SK-N-SH (cell line): ENCODE results near the gene JPT2. TPM values are rescaled to one million over a fixed set of nuclear protein-coding genes. Genes with fewer than 3 reads are reported as not detected.

Experiments used
- CTCF ChIA-PET: fragments of 300-600, 350-600 bp; formaldehyde crosslinking; extraction: SDS; loops from one replicate; lab custom pipeline; 2021; lab: Yijun Ruan, JAX
- POLR2A ChIA-PET: fragments of 350-600 bp; sonication (Branson Sonifier 250); formaldehyde crosslinking; extraction: SDS; loops from one replicate; lab custom pipeline; 2020; ENCODE audit warnings: antibody characterized with exemption, inconsistent platforms; lab: Yijun Ruan, JAX
- DNase-seq: peaks from one replicate; pipeline ENCODE4 v3.0.0; 2012
- H2AFZ ChIP-seq: fragments of 200-600 bp; sonication (generic); 2 replicates; pipeline ENCODE4 v1.8.1; 2016; ENCODE audit warnings: antibody characterized with exemption, mild to moderate bottlenecking, low read depth
- H3F3A ChIP-seq: fragments of 200-600 bp; sonication (generic); replicated peaks from 2 replicates; pipeline ENCODE3; 2016; ENCODE audit warnings: antibody characterized with exemption, mild to moderate bottlenecking; ENCODE audit not compliant: insufficient read depth
- H3K27ac ChIP-seq, 2 experiments: fragments of 200-500 bp in 1 of 2; fragments of 200-600 bp in 1 of 2; sonication (Bioruptor generic) in 1 of 2; sonication (generic), shearing (Covaris generic) in 1 of 2; 2 replicates each; pipeline versions ENCODE4 v1.5.1 to v1.6.1; 2014 to 2016; ENCODE audit warnings: low read depth in 2 of 2, inconsistent platforms in 1 of 2, low read length in 1 of 2, mild to moderate bottlenecking in 1 of 2, mixed read lengths in 1 of 2
- H3K27me3 ChIP-seq: fragments of 200-600 bp; sonication (generic), shearing (Covaris generic); 2 replicates; pipeline ENCODE4 v1.6.1; 2016; ENCODE audit warnings: mixed run types; ENCODE audit not compliant: insufficient read depth
- H3K36me3 ChIP-seq, 2 experiments: fragments of 200-500 bp in 1 of 2; fragments of 200-600 bp in 1 of 2; sonication (Bioruptor generic) in 1 of 2; sonication (generic) in 1 of 2; replicated peaks in 1 of 2; 2 replicates each; pipeline versions ENCODE3 to v1.5.1; 2014 to 2016; ENCODE audit warnings: low read length in 1 of 2, mild to moderate bottlenecking in 1 of 2; ENCODE audit not compliant: insufficient read depth in 2 of 2, control insufficient read depth in 1 of 2
- H3K4me1 ChIP-seq, 2 experiments: fragments of 200-500 bp in 1 of 2; fragments of 200-600 bp in 1 of 2; sonication (Bioruptor generic) in 1 of 2; sonication (generic), shearing (Covaris generic) in 1 of 2; 2 replicates each; pipeline versions ENCODE4 v1.5.1 to v1.6.1; 2014 to 2016; ENCODE audit warnings: low read depth in 1 of 2, low read length in 1 of 2, mixed run types in 1 of 2; ENCODE audit not compliant: insufficient read depth in 2 of 2, control insufficient read depth in 1 of 2
- H3K4me2 ChIP-seq: fragments of 200-600 bp; sonication (generic), shearing (Covaris generic); 2 replicates; pipeline ENCODE4 v1.6.1; 2017; ENCODE audit warnings: mixed run types
- H3K4me3 ChIP-seq, 2 experiments: fragments of 200-500 bp in 1 of 2; fragments of 200-600 bp in 1 of 2; sonication (Bioruptor generic) in 1 of 2; sonication (generic), shearing (Covaris generic) in 1 of 2; 2 replicates each; pipeline versions ENCODE4 v1.5.1 to v1.8.1; 2014 to 2016; ENCODE audit warnings: low read depth in 2 of 2, inconsistent platforms in 1 of 2, low read length in 1 of 2, mild to moderate bottlenecking in 1 of 2, mixed read lengths in 1 of 2, moderate library complexity in 1 of 2
- H3K79me2 ChIP-seq: fragments of 200-600 bp; sonication (generic); 2 replicates; pipeline ENCODE4 v1.8.1; 2017; ENCODE audit warnings: mild to moderate bottlenecking; ENCODE audit not compliant: insufficient read depth
- H3K9ac ChIP-seq: fragments of 200-600 bp; sonication (generic); 2 replicates; pipeline ENCODE4 v1.6.1; 2017; ENCODE audit warnings: mixed run types
- H3K9me2 ChIP-seq: fragments of 200-600 bp; sonication (generic); 2 replicates; pipeline ENCODE4 v1.6.1; 2017; ENCODE audit warnings: mixed run types
- H3K9me3 ChIP-seq: fragments of 200-600 bp; sonication (generic); 2 replicates; pipeline ENCODE4 v1.6.1; 2017; ENCODE audit warnings: mixed run types, mild to moderate bottlenecking, moderate library complexity
- H4K20me1 ChIP-seq: fragments of 200-600 bp; sonication (generic); 2 replicates; pipeline ENCODE4 v1.6.1; 2017; ENCODE audit warnings: mild to moderate bottlenecking, mixed run types; ENCODE audit not compliant: insufficient read depth
- ELF1 ChIP-seq: IDR thresholded peaks from 2 replicates; pipeline ENCODE4 v1.4.0; 2012
- FOXJ3 ChIP-seq: sonication (generic); formaldehyde crosslinking; IDR thresholded peaks from 2 replicates; pipeline ENCODE4 v1.5.1; 2020; ENCODE audit warnings: mild to moderate bottlenecking, missing genetic modification reagents
- FOXM1 ChIP-seq: IDR thresholded peaks from 2 replicates; pipeline ENCODE4 v1.4.0; 2012; ENCODE audit warnings: low read depth, mild to moderate bottlenecking
- GABPA ChIP-seq: IDR thresholded peaks from 2 replicates; pipeline ENCODE4 v1.4.0; 2012; ENCODE audit warnings: low read depth, mild to moderate bottlenecking
- GATA2 ChIP-seq: sonication (generic); formaldehyde crosslinking; IDR thresholded peaks from 2 replicates; pipeline ENCODE4 v1.5.0; 2020; ENCODE audit warnings: mild to moderate bottlenecking, missing genetic modification reagents
- NFIC ChIP-seq: IDR thresholded peaks from 2 replicates; pipeline ENCODE4 v1.4.0; 2012; ENCODE audit warnings: borderline replicate concordance
- RAD21 ChIP-seq: IDR thresholded peaks from 2 replicates; pipeline ENCODE4 v1.6.1; 2012; ENCODE audit warnings: mild to moderate bottlenecking, low read length
- RFX5 ChIP-seq: IDR thresholded peaks from 2 replicates; pipeline ENCODE4 v1.6.1; 2012; ENCODE audit warnings: mild to moderate bottlenecking, improper control_type of control experiment, low read length
- TCF12 ChIP-seq: IDR thresholded peaks from 2 replicates; pipeline ENCODE4 v1.4.0; 2012
- TEAD4 ChIP-seq: IDR thresholded peaks from 2 replicates; pipeline ENCODE4 v1.4.0; 2012; ENCODE audit warnings: mild to moderate bottlenecking, borderline replicate concordance; ENCODE audit not compliant: insufficient read depth
- YY1 ChIP-seq: IDR thresholded peaks from 2 replicates; pipeline ENCODE4 v1.4.0; 2012; ENCODE audit warnings: low read depth, mild to moderate bottlenecking
- WGBS: methylation state at CpG from one replicate; pipeline ENCODE4 v1.1.6; 2017; ENCODE audit warnings: low lambda C conversion rate; 5-methylcytosine and 5-hydroxymethylcytosine counted together
- polyA plus RNA-seq, 3 experiments: library from polyadenylated mRNA; depleted of rRNA; stranded (reverse); fragments of >200 nt; gene quantifications; 2 replicates each; pipeline ENCODE4 v1.2.3, GENCODE V29; 2012
- TF ChIP-seq, protein P1 (sequence below): IDR thresholded peaks from 2 replicates; pipeline ENCODE4 v1.4.0; 2012; ENCODE audit warnings: low read depth
- TF ChIP-seq, protein P2 (sequence below): IDR thresholded peaks from 2 replicates; pipeline ENCODE4; 2012
- TF ChIP-seq, protein P3 (sequence below): fragments of 200-600 bp; sonication (generic); IDR thresholded peaks from 2 replicates; pipeline ENCODE4 v1.6.1; 2017; ENCODE audit warnings: antibody characterized with exemption, mild to moderate bottlenecking, moderate library complexity

JPT2 gene
- polyA plus RNA-seq, 1 of the 3 experiments (the other 2 are of a cell fraction): 67.4 TPM

DNA sequence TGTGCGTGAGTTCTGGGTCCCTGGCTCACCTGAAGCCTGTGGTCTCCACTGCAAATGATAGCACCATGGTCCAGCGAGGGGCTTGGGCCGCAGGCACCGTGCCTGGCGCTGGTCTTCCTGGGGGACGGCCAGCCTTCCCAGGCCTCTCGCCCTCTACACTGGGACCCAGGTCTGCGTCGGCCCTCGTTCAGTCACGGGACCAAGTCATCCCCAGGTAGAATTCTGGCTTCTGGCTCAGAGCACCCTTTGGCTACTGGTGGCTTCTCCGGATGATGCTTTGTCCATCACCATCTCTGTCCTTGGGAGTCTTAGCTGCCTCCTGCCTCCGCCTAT is 45.5 kb upstream of the JPT2 start:
- CTCF ChIA-PET: no interaction called here
- no peaks in the 10 kb centered on the region for H3K9me3 ChIP-seq
- no peak overlapping the region for H3K27ac ChIP-seq
- POLR2A ChIA-PET: no interaction called here
- no peaks in the 10 kb centered on the region for H3F3A ChIP-seq
- WGBS: 100% methylated on average over 5 of the region's 13 CpGs
- TF ChIP-seq TCF12 (no peak), GABPA (no peak), RFX5 (no peak), NFIC (no peak), FOXJ3 (no peak), RAD21 (no peak)
- peaks cover 21 to 42% of the 10 kb centered on the region in 2 experiments for H3K36me3 ChIP-seq
- no peak for DNase-seq
- H3K4me2 ChIP-seq: no peak overlapping the region
- peaks cover 57% of the 10 kb centered on the region for H3K79me2 ChIP-seq
- no peaks in the 10 kb centered on the region for H3K4me1 ChIP-seq
- no peak overlapping the region for H3K4me3 ChIP-seq
- peaks cover 27% of the 10 kb centered on the region for H4K20me1 ChIP-seq
- H3K9ac ChIP-seq: no peak overlapping the region
- no peaks in the 10 kb centered on the region for H3K9me2 ChIP-seq
- no peak overlapping the region for H2AFZ ChIP-seq
- no peaks in the 10 kb centered on the region for H3K27me3 ChIP-seq

DNA sequence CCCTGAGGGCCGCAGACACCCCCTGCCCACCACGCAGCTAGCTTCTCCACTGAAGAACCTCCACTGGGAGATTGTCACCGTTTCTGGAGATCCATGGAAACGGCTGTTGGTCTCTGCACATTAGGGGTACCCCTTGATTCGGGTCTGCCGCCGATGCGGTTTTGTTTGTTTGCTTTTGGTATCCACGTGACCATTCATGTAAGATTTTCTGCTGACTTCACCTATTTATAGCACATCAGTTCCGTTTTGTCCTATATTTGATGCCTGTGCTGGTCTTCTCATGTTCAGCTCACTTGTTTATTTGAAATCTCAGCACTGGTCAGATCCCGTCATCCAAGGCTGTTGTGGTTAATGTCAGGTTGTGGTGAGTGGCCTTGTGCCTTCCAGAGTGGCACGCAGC is 44.8 kb upstream of the JPT2 start:
- Histone ChIP-seq H3K4me1 (no peaks in the 10 kb centered on the region), H3K9ac (no peak overlapping the region), H3K27me3 (no peaks in the 10 kb centered on the region), H3K9me2 (no peaks in the 10 kb centered on the region), H3K4me2 (no peak overlapping the region), H4K20me1 (peaks cover 20% of the 10 kb centered on the region), H3K27ac (no peak overlapping the region), H3K9me3 (no peaks in the 10 kb centered on the region), H3K4me3 (no peak overlapping the region), H3F3A (no peaks in the 10 kb centered on the region), H3K79me2 (peaks cover 50% of the 10 kb centered on the region; the same call in 1 of the 2 replicates), H3K36me3 (peaks cover 21 to 45% of the 10 kb centered on the region in 2 experiments), H2AFZ (no peak overlapping the region)
- no peak for TF ChIP-seq TEAD4
- no peak for TF ChIP-seq ELF1
- no peak for TF ChIP-seq RFX5
- TF ChIP-seq, protein P1, sequence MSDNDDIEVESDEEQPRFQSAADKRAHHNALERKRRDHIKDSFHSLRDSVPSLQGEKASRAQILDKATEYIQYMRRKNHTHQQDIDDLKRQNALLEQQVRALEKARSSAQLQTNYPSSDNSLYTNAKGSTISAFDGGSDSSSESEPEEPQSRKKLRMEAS: no peak
- TF ChIP-seq FOXM1: no peak
- no peak for TF ChIP-seq GATA2 (CRISPR knock-in tag)
- TF ChIP-seq RAD21: no peak
- no peak for TF ChIP-seq YY1
- TF ChIP-seq, protein P2, sequence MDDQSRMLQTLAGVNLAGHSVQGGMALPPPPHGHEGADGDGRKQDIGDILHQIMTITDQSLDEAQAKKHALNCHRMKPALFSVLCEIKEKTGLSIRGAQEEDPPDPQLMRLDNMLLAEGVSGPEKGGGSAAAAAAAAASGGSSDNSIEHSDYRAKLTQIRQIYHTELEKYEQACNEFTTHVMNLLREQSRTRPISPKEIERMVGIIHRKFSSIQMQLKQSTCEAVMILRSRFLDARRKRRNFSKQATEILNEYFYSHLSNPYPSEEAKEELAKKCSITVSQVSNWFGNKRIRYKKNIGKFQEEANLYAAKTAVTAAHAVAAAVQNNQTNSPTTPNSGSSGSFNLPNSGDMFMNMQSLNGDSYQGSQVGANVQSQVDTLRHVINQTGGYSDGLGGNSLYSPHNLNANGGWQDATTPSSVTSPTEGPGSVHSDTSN: no peak
- TF ChIP-seq, protein P3, sequence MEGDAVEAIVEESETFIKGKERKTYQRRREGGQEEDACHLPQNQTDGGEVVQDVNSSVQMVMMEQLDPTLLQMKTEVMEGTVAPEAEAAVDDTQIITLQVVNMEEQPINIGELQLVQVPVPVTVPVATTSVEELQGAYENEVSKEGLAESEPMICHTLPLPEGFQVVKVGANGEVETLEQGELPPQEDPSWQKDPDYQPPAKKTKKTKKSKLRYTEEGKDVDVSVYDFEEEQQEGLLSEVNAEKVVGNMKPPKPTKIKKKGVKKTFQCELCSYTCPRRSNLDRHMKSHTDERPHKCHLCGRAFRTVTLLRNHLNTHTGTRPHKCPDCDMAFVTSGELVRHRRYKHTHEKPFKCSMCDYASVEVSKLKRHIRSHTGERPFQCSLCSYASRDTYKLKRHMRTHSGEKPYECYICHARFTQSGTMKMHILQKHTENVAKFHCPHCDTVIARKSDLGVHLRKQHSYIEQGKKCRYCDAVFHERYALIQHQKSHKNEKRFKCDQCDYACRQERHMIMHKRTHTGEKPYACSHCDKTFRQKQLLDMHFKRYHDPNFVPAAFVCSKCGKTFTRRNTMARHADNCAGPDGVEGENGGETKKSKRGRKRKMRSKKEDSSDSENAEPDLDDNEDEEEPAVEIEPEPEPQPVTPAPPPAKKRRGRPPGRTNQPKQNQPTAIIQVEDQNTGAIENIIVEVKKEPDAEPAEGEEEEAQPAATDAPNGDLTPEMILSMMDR: no peak
- no peak for TF ChIP-seq GABPA
- 93% methylated on average over 12 of the region's 12 CpGs for WGBS
- POLR2A ChIA-PET: no interaction called here
- CTCF ChIA-PET: no interaction called here
- no peak for DNase-seq
